Neutrophil (primary cell): ENCODE results near the gene INPP5A.
"Not testable (repeated sequence)": the region's sequence is repeated elsewhere in the genome, so short reads cannot be mapped to it uniquely, and the experiment has no call there.

Experiments used
- H3K27ac ChIP-seq: fragments of 200-600 bp; sonication (generic); 2 replicates; pipeline ENCODE4 v1.5.1; 2016; ENCODE audit warnings: mild to moderate bottlenecking, moderate library complexity
- H3K27me3 ChIP-seq: fragments of 200-600 bp; sonication (generic); 2 replicates; pipeline ENCODE4 v1.6.0; 2016; ENCODE audit warnings: mild to moderate bottlenecking
- H3K36me3 ChIP-seq: fragments of 200-600 bp; sonication (generic); 2 replicates; pipeline ENCODE4 v1.5.1; 2017
- H3K4me1 ChIP-seq, 2 experiments: fragments of 200-600 bp in 1 of 2; sonication (generic) in 1 of 2; 1 replicate in 1 of 2; 2 replicates in 1 of 2; pipeline versions ENCODE4 v1.5.1 to v1.6.1; 2013 to 2016; ENCODE audit warnings: low read depth in 1 of 2, low read length in 1 of 2, mild to moderate bottlenecking in 1 of 2, moderate library complexity in 1 of 2; ENCODE audit not compliant: control insufficient read depth in 1 of 2, insufficient read depth in 1 of 2
- H3K4me3 ChIP-seq, 2 experiments: fragments of 200-600 bp in 1 of 2; sonication (generic) in 1 of 2; 1 replicate in 1 of 2; 2 replicates in 1 of 2; pipeline ENCODE4 v1.5.1; 2013 to 2016; ENCODE audit warnings: low read depth in 1 of 2, low read length in 1 of 2, mild to moderate bottlenecking in 1 of 2, moderate library complexity in 1 of 2
- H3K9me3 ChIP-seq: fragments of 200-600 bp; sonication (generic); 2 replicates; pipeline ENCODE4 v1.5.1; 2016
- TF ChIP-seq, protein P1 (sequence below): fragments of 200-600 bp; sonication (generic); IDR thresholded peaks from 2 replicates; pipeline ENCODE4 v1.5.1; 2016; ENCODE audit warnings: antibody characterized with exemption

The INPP5A gene

DNA sequence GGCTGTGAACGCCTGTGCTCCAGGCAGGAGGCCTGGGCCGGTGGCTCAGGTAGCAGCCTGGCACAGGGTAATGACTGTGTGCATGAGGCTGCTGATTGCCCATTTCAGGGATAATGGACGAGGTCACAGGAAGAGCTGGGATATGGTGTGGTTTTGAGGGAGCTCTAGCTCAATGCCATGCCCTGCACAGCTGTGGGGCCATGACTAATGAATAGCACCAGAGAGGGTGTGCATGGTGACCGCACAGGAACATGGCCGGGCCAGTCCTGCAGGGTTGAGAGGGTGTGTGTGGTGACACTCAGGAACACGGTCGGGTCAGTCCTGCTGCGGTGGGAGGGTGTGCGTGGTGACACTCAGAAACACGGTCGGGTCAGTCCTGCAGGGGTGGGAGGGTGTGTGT lies 226.5 kb downstream of the INPP5A start:
- no peak overlapping the region for H3K27ac ChIP-seq
- H3K9me3 ChIP-seq, result peaks cover 11% of the 10 kb centered on the region
- no peaks in the 10 kb centered on the region for H3K4me1 ChIP-seq
- no peak overlapping the region for H3K4me3 ChIP-seq
- no peaks in the 10 kb centered on the region for H3K27me3 ChIP-seq
- TF ChIP-seq, protein P1, sequence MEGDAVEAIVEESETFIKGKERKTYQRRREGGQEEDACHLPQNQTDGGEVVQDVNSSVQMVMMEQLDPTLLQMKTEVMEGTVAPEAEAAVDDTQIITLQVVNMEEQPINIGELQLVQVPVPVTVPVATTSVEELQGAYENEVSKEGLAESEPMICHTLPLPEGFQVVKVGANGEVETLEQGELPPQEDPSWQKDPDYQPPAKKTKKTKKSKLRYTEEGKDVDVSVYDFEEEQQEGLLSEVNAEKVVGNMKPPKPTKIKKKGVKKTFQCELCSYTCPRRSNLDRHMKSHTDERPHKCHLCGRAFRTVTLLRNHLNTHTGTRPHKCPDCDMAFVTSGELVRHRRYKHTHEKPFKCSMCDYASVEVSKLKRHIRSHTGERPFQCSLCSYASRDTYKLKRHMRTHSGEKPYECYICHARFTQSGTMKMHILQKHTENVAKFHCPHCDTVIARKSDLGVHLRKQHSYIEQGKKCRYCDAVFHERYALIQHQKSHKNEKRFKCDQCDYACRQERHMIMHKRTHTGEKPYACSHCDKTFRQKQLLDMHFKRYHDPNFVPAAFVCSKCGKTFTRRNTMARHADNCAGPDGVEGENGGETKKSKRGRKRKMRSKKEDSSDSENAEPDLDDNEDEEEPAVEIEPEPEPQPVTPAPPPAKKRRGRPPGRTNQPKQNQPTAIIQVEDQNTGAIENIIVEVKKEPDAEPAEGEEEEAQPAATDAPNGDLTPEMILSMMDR, result no peak
- peaks cover 63% of the 10 kb centered on the region for H3K36me3 ChIP-seq

DNA sequence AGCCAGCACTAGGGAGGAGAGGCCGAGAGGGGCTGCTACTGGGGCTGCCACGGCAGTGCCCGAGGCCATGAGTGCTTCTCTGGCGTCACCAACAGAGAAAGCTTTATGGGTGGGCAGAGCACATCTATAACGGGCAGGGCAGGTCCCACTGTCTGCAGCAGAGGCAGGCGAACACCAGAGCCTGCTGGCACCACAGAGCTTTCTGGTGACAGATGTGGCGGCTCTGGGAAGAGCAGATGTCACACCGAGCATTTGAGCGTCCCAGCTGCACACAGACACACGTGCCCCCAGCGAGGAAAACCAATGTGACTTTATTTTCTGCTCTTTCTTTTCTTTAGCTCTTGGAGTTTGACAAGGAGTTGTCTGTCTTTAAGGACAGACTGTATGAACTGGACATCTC lies 227.8 kb downstream of the INPP5A start:
- H3K27ac ChIP-seq, result no peak overlapping the region
- peaks cover 13% of the 10 kb centered on the region for H3K9me3 ChIP-seq
- no peaks in the 10 kb centered on the region for H3K27me3 ChIP-seq
- H3K4me3 ChIP-seq, result no peak overlapping the region
- H3K36me3 ChIP-seq, result peaks cover 63% of the 10 kb centered on the region
- H3K4me1 ChIP-seq, result no peaks in the 10 kb centered on the region
- TF ChIP-seq, protein P1, result no peak

DNA sequence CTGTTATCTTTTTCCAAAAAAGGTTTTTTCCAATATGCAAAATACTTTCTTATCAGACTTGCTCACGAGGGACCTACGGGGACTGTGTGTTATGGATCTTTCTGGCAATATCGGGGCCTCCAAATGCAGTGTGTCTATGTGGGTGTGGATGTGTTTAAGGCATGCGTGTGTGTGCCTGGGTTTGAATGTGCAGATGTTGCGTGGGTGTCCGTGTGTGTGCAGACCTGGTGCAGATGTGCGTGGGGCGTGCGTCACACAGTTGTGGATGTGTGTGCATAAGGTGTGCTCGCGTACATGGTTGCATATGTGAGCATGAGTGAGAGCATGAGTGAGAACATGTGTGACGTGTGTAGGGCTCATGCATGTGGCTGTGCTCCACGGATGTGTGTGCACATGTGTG lies 228.7 kb downstream of the INPP5A start:
- H3K27me3 ChIP-seq, result no peaks in the 10 kb centered on the region
- peaks cover 63% of the 10 kb centered on the region for H3K36me3 ChIP-seq
- H3K27ac ChIP-seq, result no peak overlapping the region
- peaks cover 13% of the 10 kb centered on the region for H3K9me3 ChIP-seq
- H3K4me3 ChIP-seq, result no peak overlapping the region
- H3K4me1 ChIP-seq, result no peaks in the 10 kb centered on the region
- TF ChIP-seq, protein P1, result no peak

DNA sequence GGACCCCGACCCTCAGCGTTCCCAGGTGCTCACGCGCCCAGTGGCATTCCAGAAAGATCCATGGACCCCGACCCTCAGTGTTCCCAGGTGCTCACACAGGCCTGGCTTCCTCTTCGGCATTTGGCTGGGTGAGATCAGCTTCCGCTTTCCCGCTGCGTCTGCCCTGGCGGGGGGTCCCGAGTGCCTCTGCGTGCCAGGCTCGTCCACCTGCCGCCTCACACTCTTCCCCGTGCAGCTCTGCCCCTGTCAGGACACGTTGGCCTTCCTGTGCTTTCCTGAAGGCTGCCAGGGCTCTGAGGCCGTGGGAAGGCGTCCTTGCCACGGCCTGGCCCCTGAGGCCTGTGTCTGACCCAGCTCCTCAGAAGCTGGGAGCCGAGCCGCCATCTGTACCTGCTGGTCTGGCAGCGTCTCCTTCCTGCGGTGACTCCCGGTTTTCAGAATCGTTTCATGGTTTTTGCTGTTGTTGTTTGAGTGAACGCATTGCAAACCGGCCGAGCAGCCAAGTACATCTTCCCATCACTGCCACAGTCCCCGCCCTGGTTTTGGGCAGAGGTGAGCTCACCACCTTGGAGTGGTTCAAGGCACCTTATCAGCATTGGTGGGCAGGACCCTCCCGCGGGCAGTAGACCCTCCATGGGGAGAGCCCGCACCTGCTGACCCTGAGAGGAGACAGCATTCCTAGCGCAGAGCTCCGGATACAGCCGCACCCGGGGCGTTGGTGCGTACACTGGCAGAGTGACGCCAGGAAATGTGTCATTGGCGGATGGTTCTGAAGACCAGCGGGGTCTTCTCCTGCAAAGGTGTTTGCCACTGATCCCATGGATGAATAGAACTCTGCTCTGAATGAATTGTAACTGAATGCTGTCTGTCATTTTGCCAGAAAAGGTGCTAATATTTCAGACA lies 231.0 kb downstream of the INPP5A start:
- TF ChIP-seq, protein P1, result no peak
- H3K36me3 ChIP-seq, result peaks cover 64% of the 10 kb centered on the region

DNA sequence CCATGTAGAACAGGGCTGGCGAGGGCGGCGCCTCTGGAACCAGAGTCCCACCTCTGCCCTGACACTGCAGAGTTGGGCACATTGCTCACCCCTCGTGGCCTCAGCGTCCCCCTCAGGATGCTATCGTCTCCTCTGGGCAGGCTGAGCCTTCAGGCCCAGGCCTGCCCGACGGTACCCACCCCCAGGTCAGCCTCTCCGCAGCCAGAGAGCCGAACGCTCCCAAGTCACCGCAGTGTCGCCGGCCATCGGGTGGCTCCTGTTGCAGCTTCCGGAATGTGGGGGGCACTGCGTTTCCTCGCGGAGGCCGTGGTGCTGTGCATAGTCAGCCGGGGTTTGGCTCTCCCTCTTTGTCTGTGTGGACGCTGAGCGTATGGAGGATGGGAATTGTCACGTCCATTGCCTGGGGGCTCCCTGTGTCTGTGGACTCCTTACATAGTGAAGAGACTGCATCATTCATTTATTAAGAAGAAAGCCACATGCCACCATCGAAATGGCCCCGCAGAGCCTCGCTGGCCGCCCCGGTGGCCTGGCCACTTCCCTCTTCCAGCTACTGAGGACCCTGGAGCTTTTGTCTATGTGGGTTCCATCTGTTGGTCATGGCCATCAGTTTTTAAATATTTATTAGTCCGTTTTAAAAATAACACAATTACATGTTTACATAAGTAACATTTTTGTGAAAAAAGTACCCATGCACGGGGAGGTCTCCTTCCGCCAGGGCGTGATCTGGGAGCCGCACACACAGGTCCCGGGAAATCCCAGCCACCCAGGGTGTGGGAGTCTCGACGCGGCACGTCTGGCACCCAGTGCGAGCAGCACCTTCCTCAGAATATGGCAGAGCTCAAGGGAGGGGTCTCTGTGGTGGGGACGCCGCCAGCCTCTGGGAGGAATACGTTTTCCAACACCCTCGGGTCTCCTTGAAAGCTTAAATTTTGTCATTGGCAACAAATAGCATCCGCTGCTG lies 232.8 kb downstream of the INPP5A start:
- TF ChIP-seq, protein P1, result no peak

More for the DNA sequence above, 231.0 kb downstream of the INPP5A start:
- Histone ChIP-seq H3K4me1 (no peaks in the 10 kb centered on the region), H3K27me3 (no peaks in the 10 kb centered on the region), H3K27ac (no peak overlapping the region), H3K4me3 (no peak overlapping the region), H3K9me3 (peaks cover 13% of the 10 kb centered on the region)

DNA sequence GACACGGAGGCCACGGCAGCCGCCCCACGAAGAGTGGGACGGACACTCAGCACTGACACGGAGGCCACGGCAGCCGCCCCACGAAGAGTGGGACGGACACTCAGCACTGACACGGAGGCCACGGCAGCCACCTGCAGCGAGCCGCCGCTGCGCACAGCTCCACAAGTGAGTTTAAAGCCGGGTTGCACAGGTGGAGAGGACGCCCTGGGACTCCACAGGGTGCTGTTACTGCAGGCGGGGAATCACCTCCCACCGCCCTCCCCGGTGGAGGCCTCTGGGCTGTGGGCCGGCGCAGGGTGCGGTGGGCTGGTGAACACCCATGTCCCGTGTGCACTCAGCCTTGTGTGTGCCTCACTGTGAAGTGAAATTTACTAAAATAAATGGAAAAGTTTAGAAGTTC lies 235.2 kb downstream of the INPP5A start:
- H3K27ac ChIP-seq, H3K4me1 ChIP-seq, H3K27me3 ChIP-seq, H3K4me3 ChIP-seq: not testable (repeated sequence)
- peaks cover 74% of the 10 kb centered on the region for H3K36me3 ChIP-seq
- H3K9me3 ChIP-seq, result peaks cover 13% of the 10 kb centered on the region

More for the DNA sequence above, 232.8 kb downstream of the INPP5A start:
- Histone ChIP-seq H3K27me3 (no peaks in the 10 kb centered on the region), H3K27ac (no peak overlapping the region), H3K4me3 (no peak overlapping the region), H3K4me1 (no peaks in the 10 kb centered on the region), H3K9me3 (peaks cover 13% of the 10 kb centered on the region), H3K36me3 (peaks cover 68% of the 10 kb centered on the region)
